ENCODE measurements around the gene FRK.
"Not testable (repeated sequence)": the region's sequence is repeated elsewhere in the genome, so short reads cannot be mapped to it uniquely, and the experiment has no call there.

Gene FRK

GRCh38 chr6:115977220-115977619, 83.5 kb downstream of the FRK start:
- Histone ChIP-seq H3K4me3 (ENCODE audit: low read length) (no peak overlapping the region), H3K36me3 (ENCODE audit: control insufficient read depth, insufficient read depth, low read length) (no peaks in the 10 kb centered on the region), H3K27ac (ENCODE audit: low read length) (no peak overlapping the region), H3K9me3 (ENCODE audit: control insufficient read depth, insufficient read depth, low read length) (no peaks in the 10 kb centered on the region), H3K4me1 (ENCODE audit: control insufficient read depth, insufficient read depth, low read length) (no peaks in the 10 kb centered on the region), H3K27me3 (ENCODE audit: control insufficient read depth, insufficient read depth, low read length) (no peaks in the 10 kb centered on the region)
- WGBS (ENCODE audit: insufficient coverage, insufficient read length): no CpG with 5 or more reads among the region's 2 CpGs
- DNase-seq (ENCODE audit: low read depth, low spot score): no peak

DNA sequence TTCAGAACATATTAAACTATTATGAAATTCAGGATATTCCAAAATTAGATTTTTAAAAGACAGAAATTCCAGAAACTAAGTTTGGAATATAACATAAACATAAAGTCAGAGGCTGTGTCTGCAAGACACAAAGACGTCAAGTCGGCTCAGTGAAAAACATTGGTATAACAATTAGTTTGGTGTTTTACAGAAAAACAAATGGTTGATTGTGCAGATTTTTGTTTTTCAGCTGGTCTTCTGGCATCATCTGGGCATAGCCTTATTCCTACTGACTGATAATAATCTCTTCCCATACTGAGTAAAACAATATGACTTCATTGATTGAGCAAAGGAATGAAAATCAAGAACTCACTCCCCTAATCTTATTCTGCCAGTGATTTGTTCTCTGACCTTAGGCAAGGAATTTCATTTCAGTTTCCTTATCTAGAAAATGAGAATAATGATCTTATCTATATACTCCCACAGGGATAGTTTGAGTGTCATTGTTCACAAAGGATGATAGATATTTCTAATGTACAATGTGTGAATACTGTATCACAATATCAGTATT, 84.3 kb downstream of the FRK start:
- Histone ChIP-seq H3K4me1 (ENCODE audit: control insufficient read depth, insufficient read depth, low read length) (no peaks in the 10 kb centered on the region), H3K9me3 (ENCODE audit: control insufficient read depth, insufficient read depth, low read length) (no peaks in the 10 kb centered on the region), H3K4me3 (ENCODE audit: low read length) (no peak overlapping the region), H3K36me3 (ENCODE audit: control insufficient read depth, insufficient read depth, low read length) (no peaks in the 10 kb centered on the region), H3K27ac (ENCODE audit: low read length) (no peak overlapping the region), H3K27me3 (ENCODE audit: control insufficient read depth, insufficient read depth, low read length) (no peaks in the 10 kb centered on the region)
- no peak for DNase-seq (ENCODE audit: low read depth, low spot score)
- WGBS (ENCODE audit: insufficient coverage, insufficient read length): no CpG with 5 or more reads among the region's 2 CpGs

GRCh38 chr6:115972679-115973078, 88.0 kb downstream of the FRK start:
- H3K4me3 ChIP-seq (ENCODE audit: low read length): no peak overlapping the region
- H3K27ac ChIP-seq (ENCODE audit: low read length): no peak overlapping the region
- no peaks in the 10 kb centered on the region for H3K36me3 ChIP-seq (ENCODE audit: control insufficient read depth, insufficient read depth, low read length)
- no peak for DNase-seq (ENCODE audit: low read depth, low spot score)
- no peaks in the 10 kb centered on the region for H3K9me3 ChIP-seq (ENCODE audit: control insufficient read depth, insufficient read depth, low read length)
- WGBS (ENCODE audit: insufficient coverage, insufficient read length): no CpG with 5 or more reads among the region's 2 CpGs
- no peaks in the 10 kb centered on the region for H3K4me1 ChIP-seq (ENCODE audit: control insufficient read depth, insufficient read depth, low read length)
- no peaks in the 10 kb centered on the region for H3K27me3 ChIP-seq (ENCODE audit: control insufficient read depth, insufficient read depth, low read length)

DNA sequence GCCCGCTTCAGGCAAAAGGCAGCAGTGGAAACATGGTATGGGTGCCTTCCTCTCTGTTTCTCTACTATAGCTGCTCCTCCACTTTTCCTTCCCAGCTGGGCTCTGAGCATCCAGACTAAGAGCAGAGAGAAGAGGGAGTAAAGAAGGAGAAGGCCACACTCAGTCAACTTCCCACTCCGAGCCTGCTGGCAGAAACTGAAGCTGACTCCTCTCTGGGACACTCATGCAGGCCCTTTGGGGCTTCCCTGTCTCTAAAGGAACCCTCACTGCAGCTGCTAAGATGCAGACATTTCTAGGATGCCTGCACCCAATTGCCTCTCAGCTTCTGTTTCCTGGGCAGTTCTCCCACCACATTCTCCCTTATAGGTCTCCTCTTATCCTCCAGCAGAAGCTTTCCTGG, 88.9 kb downstream of the FRK start:
- H3K36me3 ChIP-seq (ENCODE audit: control insufficient read depth, insufficient read depth, low read length): no peaks in the 10 kb centered on the region
- no peak overlapping the region for H3K27ac ChIP-seq (ENCODE audit: low read length)
- no CpG with 5 or more reads among the region's 2 CpGs for WGBS (ENCODE audit: insufficient coverage, insufficient read length)

GRCh38 chr6:115969930-115970273, 90.8 kb downstream of the FRK start:
- no peaks in the 10 kb centered on the region for H3K4me1 ChIP-seq (ENCODE audit: control insufficient read depth, insufficient read depth, low read length)
- H3K36me3 ChIP-seq (ENCODE audit: control insufficient read depth, insufficient read depth, low read length): no peaks in the 10 kb centered on the region
- H3K4me3 ChIP-seq (ENCODE audit: low read length): no peak overlapping the region
- H3K27ac ChIP-seq (ENCODE audit: low read length): no peak overlapping the region
- no peak for DNase-seq (ENCODE audit: low read depth, low spot score)
- H3K27me3 ChIP-seq (ENCODE audit: control insufficient read depth, insufficient read depth, low read length): no peaks in the 10 kb centered on the region
- H3K9me3 ChIP-seq (ENCODE audit: control insufficient read depth, insufficient read depth, low read length): no peaks in the 10 kb centered on the region

More for the DNA sequence above, 88.9 kb downstream of the FRK start:
- H3K4me1 ChIP-seq (ENCODE audit: control insufficient read depth, insufficient read depth, low read length): no peaks in the 10 kb centered on the region
- no peak for DNase-seq (ENCODE audit: low read depth, low spot score)
- no peak overlapping the region for H3K4me3 ChIP-seq (ENCODE audit: low read length)
- H3K27me3 ChIP-seq (ENCODE audit: control insufficient read depth, insufficient read depth, low read length): no peaks in the 10 kb centered on the region
- no peaks in the 10 kb centered on the region for H3K9me3 ChIP-seq (ENCODE audit: control insufficient read depth, insufficient read depth, low read length)

DNA sequence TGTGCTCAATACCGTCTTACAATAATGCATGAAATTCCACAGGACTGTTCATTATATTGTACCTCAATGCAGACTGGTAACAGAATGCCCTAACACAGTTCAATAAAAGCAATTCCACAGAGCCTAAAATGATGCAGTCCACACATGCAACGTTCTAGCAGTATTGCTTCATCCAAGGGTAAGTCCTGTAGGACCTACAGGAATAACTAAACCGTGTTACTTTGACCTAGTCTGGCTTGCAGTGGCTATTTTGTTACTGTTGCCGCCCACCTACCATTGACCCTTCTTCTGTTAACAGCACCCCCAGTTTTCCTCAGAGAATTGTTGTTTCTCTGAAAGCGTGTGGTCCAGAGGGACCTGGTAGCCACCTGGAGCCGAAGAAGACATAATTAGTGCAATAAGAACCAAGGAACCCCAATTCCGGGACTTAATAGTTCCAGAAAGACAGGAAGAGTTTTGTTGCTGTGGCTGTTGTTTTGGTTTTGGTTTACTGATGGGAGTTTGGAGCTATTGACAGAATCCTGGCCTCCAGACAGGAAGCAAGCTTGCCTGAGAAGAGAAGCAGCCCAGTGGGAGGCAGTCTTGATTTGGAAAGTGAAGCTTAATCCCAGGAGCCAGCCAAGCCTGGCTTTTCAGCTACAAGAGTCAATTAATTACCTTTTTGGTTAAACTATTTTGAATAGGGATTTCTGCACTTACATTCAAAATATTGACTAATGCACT, 91.3 kb downstream of the FRK start:
- no peaks in the 10 kb centered on the region for H3K4me1 ChIP-seq (ENCODE audit: control insufficient read depth, insufficient read depth, low read length)
- H3K27me3 ChIP-seq (ENCODE audit: control insufficient read depth, insufficient read depth, low read length): no peaks in the 10 kb centered on the region
- no peak overlapping the region for H3K27ac ChIP-seq (ENCODE audit: low read length)
- H3K36me3 ChIP-seq (ENCODE audit: control insufficient read depth, insufficient read depth, low read length): no peaks in the 10 kb centered on the region
- peak; percentile 16 for DNase-seq (ENCODE audit: low read depth, low spot score)
- no peaks in the 10 kb centered on the region for H3K9me3 ChIP-seq (ENCODE audit: control insufficient read depth, insufficient read depth, low read length)
- no CpG with 5 or more reads among the region's 7 CpGs for WGBS (ENCODE audit: insufficient coverage, insufficient read length)
- no peak overlapping the region for H3K4me3 ChIP-seq (ENCODE audit: low read length)

- not testable (repeated sequence) for DNase-seq (ENCODE audit: low read depth, low spot score); H3K9me3 ChIP-seq (ENCODE audit: control insufficient read depth, insufficient read depth, low read length); H3K4me3 ChIP-seq (ENCODE audit: low read length); H3K27ac ChIP-seq (ENCODE audit: low read length); H3K4me1 ChIP-seq (ENCODE audit: control insufficient read depth, insufficient read depth, low read length); H3K27me3 ChIP-seq (ENCODE audit: control insufficient read depth, insufficient read depth, low read length); H3K36me3 ChIP-seq (ENCODE audit: control insufficient read depth, insufficient read depth, low read length)
- WGBS (ENCODE audit: insufficient coverage, insufficient read length): no CpG with 5 or more reads among the region's 17 CpGs
Observed at GRCh38 chr6:115960286-115960685, 100.4 kb downstream of the FRK start.

DNA sequence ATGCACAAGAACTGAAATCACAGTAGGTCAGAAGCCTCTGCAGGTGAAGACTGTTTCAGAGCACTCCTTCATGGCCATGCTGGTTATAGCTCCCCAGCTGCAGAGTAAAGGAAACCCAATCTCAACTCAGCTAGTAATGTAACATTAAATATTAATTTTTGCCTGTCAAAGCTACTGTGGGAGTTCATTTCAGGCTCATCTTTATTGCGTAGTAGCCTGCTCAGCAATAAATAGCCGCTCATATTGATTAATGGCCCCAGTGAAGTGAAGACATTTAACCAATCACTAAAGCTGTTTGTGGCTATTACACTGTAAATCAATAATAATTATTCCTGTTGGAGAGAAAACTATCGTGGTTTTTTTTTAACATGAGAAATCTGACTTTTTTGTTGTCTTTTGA, 101.7 kb downstream of the FRK start:
- Histone ChIP-seq H3K4me1 (ENCODE audit: control insufficient read depth, insufficient read depth, low read length) (no peaks in the 10 kb centered on the region), H3K27ac (ENCODE audit: low read length) (no peak overlapping the region), H3K9me3 (ENCODE audit: control insufficient read depth, insufficient read depth, low read length) (no peaks in the 10 kb centered on the region), H3K36me3 (ENCODE audit: control insufficient read depth, insufficient read depth, low read length) (no peaks in the 10 kb centered on the region), H3K4me3 (ENCODE audit: low read length) (no peak overlapping the region), H3K27me3 (ENCODE audit: control insufficient read depth, insufficient read depth, low read length) (no peaks in the 10 kb centered on the region)
- no peak for DNase-seq (ENCODE audit: low read depth, low spot score)
- WGBS (ENCODE audit: insufficient coverage, insufficient read length): no CpG with 5 or more reads among the region's 3 CpGs

GRCh38 chr6:115954740-115955139, 106.0 kb downstream of the FRK start:
- H3K4me3 ChIP-seq (ENCODE audit: low read length): no peak overlapping the region
- WGBS (ENCODE audit: insufficient coverage, insufficient read length): no CpG with 5 or more reads among the region's 2 CpGs

GRCh38 chr6:115948751-115949150, 111.9 kb downstream of the FRK start:
- H3K4me1 ChIP-seq (ENCODE audit: control insufficient read depth, insufficient read depth, low read length): no peaks in the 10 kb centered on the region
- no peak overlapping the region for H3K4me3 ChIP-seq (ENCODE audit: low read length)
- DNase-seq (ENCODE audit: low read depth, low spot score): no peak
- no peaks in the 10 kb centered on the region for H3K9me3 ChIP-seq (ENCODE audit: control insufficient read depth, insufficient read depth, low read length)
- H3K27me3 ChIP-seq (ENCODE audit: control insufficient read depth, insufficient read depth, low read length): no peaks in the 10 kb centered on the region
- H3K27ac ChIP-seq (ENCODE audit: low read length): no peak overlapping the region
- no peaks in the 10 kb centered on the region for H3K36me3 ChIP-seq (ENCODE audit: control insufficient read depth, insufficient read depth, low read length)

More at GRCh38 chr6:115954740-115955139, 106.0 kb downstream of the FRK start:
- Histone ChIP-seq H3K9me3 (ENCODE audit: control insufficient read depth, insufficient read depth, low read length) (no peaks in the 10 kb centered on the region), H3K4me1 (ENCODE audit: control insufficient read depth, insufficient read depth, low read length) (no peaks in the 10 kb centered on the region), H3K36me3 (ENCODE audit: control insufficient read depth, insufficient read depth, low read length) (no peaks in the 10 kb centered on the region), H3K27ac (ENCODE audit: low read length) (no peak overlapping the region), H3K27me3 (ENCODE audit: control insufficient read depth, insufficient read depth, low read length) (no peaks in the 10 kb centered on the region)
- no peak for DNase-seq (ENCODE audit: low read depth, low spot score)

DNA sequence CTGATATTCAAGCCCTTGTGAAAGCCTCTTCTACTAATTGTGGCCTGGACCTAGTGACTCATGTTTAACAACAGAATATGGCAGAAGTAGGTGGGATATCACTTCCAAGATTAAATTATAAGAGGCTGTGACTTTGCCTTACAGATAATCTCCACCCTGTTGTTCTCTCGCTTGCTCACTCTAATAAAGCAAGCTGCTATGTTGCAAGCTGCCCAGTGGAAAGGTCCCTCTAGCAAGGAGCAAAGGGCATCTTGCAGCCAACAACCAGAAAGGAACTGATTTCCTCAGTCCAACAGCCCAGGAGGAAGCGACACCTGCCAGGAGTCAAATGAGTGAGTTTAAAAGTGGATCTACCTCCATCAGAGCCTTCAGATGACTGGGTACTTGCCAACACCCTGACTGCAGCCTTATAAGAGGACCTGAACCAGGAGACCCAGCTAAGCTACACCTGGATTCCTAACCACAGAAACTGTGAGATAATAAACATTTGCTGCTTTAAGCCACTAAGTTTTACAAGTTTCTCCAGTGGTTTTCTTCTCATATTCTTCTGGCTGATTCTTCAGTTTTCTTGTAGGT, 112.6 kb downstream of the FRK start:
- H3K4me3 ChIP-seq (ENCODE audit: low read length): no peak overlapping the region
- H3K27me3 ChIP-seq (ENCODE audit: control insufficient read depth, insufficient read depth, low read length): no peaks in the 10 kb centered on the region
- no peak overlapping the region for H3K27ac ChIP-seq (ENCODE audit: low read length)
- DNase-seq (ENCODE audit: low read depth, low spot score): no peak
- no peaks in the 10 kb centered on the region for H3K36me3 ChIP-seq (ENCODE audit: control insufficient read depth, insufficient read depth, low read length)
- H3K9me3 ChIP-seq (ENCODE audit: control insufficient read depth, insufficient read depth, low read length): no peaks in the 10 kb centered on the region
- no CpG with 5 or more reads among the region's 2 CpGs for WGBS (ENCODE audit: insufficient coverage, insufficient read length)
- H3K4me1 ChIP-seq (ENCODE audit: control insufficient read depth, insufficient read depth, low read length): no peaks in the 10 kb centered on the region
